GM13977 (cell line): ENCODE results near the gene MUC2.

Experiments used
- DNase-seq: peaks from one replicate; pipeline ENCODE4 v3.0.0; 2012; ENCODE audit warnings: low spot score
- CTCF ChIP-seq: IDR thresholded peaks from 2 replicates; pipeline ENCODE4 v1.5.1; 2012; ENCODE audit warnings: mild to moderate bottlenecking, control low read depth; ENCODE audit not compliant: insufficient read depth; ENCODE audit errors: extremely low read depth, missing control alignments
- in situ Hi-C: fragments of 300-500 bp; cut with MboI; formaldehyde crosslinking; loops from one replicate; pipeline ENCODE4 v1.12.0; 2022; ENCODE audit warnings: low sequenced_read_pairs, low pct_unique_long_range_greater_than_20kb, mixed read lengths, inconsistent platforms; ENCODE audit not compliant: unreplicated experiment

The MUC2 gene

DNA sequence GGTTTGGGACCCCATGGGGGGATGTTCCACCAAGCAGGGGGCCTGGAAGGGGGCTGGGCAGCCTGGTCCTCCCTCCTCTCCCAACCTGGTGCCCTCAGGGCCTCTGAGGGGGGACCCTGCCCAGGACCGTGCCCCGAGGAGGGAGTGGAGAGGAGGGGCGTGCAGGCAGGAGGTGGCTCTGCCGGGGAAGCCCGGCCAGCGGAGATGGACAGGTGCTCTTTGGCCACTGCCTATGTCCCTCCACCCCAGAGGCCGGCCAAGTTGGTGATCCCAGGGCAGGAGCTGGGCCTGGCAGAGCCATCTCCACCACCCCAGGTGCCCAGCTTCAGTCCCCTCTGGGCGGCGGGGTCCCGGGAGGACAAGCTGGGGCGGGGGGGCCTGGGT is 2.4 kb downstream of the MUC2 start:
- in situ Hi-C loops: no loop called here

GRCh38 chr11:1077417-1078119 is 2.9 kb downstream of the MUC2 start:
- in situ Hi-C loops: no loop called here
- DNase-seq: no peak
- TF ChIP-seq CTCF: no peak

More for the DNA sequence above, 2.4 kb downstream of the MUC2 start:
- TF ChIP-seq CTCF: no peak
- DNase-seq: no peak

GRCh38 chr11:1078191-1078601 is 3.5 kb downstream of the MUC2 start:
- in situ Hi-C loops: no loop called here
- no peak for DNase-seq
- no peak for TF ChIP-seq CTCF

DNA sequence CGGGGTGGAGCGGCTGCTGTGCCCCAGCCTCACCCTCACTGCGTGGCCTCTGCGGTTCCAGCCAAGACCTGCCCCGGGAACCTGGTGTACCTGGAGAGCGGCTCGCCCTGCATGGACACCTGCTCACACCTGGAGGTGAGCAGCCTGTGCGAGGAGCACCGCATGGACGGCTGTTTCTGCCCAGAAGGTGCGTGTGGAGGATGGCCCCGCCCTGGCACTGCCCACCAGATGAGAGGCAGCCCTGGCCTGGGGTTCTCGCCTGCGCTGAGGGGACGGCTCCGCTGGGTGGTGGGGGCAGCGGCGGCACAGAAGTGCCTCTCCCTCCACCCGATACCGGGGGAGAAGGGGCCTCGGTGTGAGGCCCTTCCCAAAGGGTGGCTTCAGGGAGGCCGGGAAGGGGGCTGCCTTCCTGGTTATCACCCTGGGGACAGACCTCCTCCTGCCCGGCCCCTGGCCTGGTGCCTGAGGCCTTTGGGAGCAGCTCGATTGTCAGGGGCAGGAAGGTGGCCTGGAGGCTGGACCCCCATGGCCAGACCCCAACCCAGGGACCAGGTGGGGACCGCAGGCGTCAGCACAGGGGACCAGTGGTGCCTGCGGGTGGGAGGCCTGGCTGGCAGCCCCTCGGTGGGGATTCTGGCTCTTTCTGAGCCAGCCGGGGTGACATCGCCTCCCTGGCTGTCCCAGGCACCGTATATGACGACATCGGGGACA is 7.1 kb downstream of the MUC2 start:
- in situ Hi-C loops: no loop called here

GRCh38 chr11:1082346-1082727 is 7.7 kb downstream of the MUC2 start:
- DNase-seq: no peak
- in situ Hi-C loops: no loop called here
- TF ChIP-seq CTCF: no peak

More for the DNA sequence above, 7.1 kb downstream of the MUC2 start:
- no peak for DNase-seq
- TF ChIP-seq CTCF: no peak

DNA sequence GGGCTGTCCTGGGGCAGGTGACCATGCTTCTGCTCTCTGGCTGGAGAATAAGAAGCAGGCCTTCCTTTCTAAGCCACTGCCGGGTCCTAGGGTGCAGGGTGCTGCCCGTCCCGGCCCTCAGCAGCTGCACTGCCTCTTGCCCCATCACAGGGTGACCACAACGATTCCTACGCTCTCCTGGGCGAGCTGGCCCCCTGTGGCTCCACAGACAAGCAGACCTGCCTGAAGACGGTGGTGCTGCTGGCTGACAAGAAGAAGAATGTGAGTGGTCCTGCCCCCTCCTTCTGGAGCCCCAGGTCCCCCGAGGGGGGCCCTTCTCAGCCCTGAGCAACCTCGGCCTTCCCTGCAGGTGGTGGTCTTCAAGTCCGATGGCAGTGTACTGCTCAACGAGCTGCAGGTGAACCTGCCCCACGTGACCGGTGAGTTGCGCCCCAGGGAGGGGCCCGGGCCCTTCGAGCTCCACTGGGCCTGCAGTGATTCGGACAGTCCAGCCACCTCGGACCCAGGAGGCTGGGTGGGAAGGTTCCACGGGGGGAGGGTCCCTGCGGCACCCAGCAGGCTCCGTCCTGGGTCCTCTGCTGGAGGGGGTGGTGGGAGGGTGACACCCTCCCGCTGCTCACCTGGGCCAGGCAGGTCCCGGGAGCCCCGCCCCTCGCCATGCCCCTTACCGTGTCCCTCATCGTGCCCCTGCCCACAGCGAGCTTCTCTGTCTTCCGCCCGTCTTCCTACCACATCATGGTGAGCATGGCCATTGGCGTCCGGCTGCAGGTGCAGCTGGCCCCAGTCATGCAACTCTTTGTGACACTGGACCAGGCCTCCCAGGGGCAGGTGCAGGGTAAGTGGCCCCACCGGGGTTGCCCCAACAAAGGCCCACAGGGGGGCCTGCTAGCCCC is 8.3 kb downstream of the MUC2 start:
- in situ Hi-C loops: no loop called here
- TF ChIP-seq CTCF: no peak
- DNase-seq: no peak
